SK-N-SH treated with all-trans-retinoic acid at 6 μM for 48 hours (cell line): Measurements from ENCODE around the gene ZMYND8.

Source experiments
- ARNTL ChIP-seq: fragments of 450-650 bp; formaldehyde crosslinking; IDR thresholded peaks from 2 replicates; pipeline ENCODE4 v1.5.0; 2020; ENCODE audit warnings: low read depth, mild to moderate bottlenecking, moderate library complexity, borderline replicate concordance
- CREB5 ChIP-seq: fragments of 250-450 bp; sonication (Bioruptor Pico); IDR thresholded peaks from 2 replicates; pipeline ENCODE4 v1.5.1; 2020; ENCODE audit warnings: low read depth, mild to moderate bottlenecking, moderate library complexity
- CSDC2 ChIP-seq: fragments of 250-450 bp; sonication (Bioruptor Pico); IDR thresholded peaks from 2 replicates; pipeline ENCODE4 v1.5.0; 2020; ENCODE audit warnings: mild to moderate bottlenecking, moderate library complexity
- OSR1 ChIP-seq: fragments of 250-450 bp; sonication (Bioruptor Pico); IDR thresholded peaks from 2 replicates; pipeline ENCODE4 v1.8.0; 2022; ENCODE audit warnings: moderate library complexity, mild to moderate bottlenecking, inconsistent platforms
- PATZ1 ChIP-seq: fragments of 250-450 bp; sonication (Bioruptor Pico); IDR thresholded peaks from 2 replicates; pipeline ENCODE4 v1.8.0; 2020; ENCODE audit warnings: mild to moderate bottlenecking, moderate library complexity, borderline replicate concordance
- RARB ChIP-seq: fragments of 250-450 bp; sonication (Bioruptor Pico); IDR thresholded peaks from 2 replicates; pipeline ENCODE4 v1.8.0; 2021; ENCODE audit warnings: mild to moderate bottlenecking, moderate library complexity
- SNAI2 ChIP-seq: fragments of 250-450 bp; sonication (Bioruptor Pico); IDR thresholded peaks from 2 replicates; pipeline ENCODE4 v1.5.0; 2020; ENCODE audit warnings: mild to moderate bottlenecking, moderate library complexity
- TSHZ2 ChIP-seq: fragments of 250-450 bp; sonication (Bioruptor Pico); IDR thresholded peaks from 2 replicates; pipeline ENCODE4 v1.5.0; 2020; ENCODE audit warnings: mild to moderate bottlenecking, moderate library complexity
- ZC3H10 ChIP-seq: fragments of 250-450 bp; sonication (Bioruptor Pico); IDR thresholded peaks from 2 replicates; pipeline ENCODE4 v1.5.1; 2021; ENCODE audit warnings: mild to moderate bottlenecking, moderate library complexity
- ZFP3 ChIP-seq: fragments of 250-450 bp; sonication (Bioruptor Pico); IDR thresholded peaks from 2 replicates; pipeline ENCODE4 v1.5.0; 2020; ENCODE audit warnings: mild to moderate bottlenecking, moderate library complexity
- ZFP30 ChIP-seq: fragments of 450-650 bp; formaldehyde crosslinking; IDR thresholded peaks from 2 replicates; pipeline ENCODE4 v1.5.0; 2022; ENCODE audit warnings: mild to moderate bottlenecking, moderate library complexity
- ZNF565 ChIP-seq: fragments of 450-650 bp; formaldehyde crosslinking; conservative IDR thresholded peaks from 2 replicates; pipeline ENCODE4 v1.5.0; 2020; ENCODE audit warnings: low read depth, mild to moderate bottlenecking, moderate library complexity
- ZNF70 ChIP-seq: fragments of 450-650 bp; formaldehyde crosslinking; IDR thresholded peaks from 2 replicates; pipeline ENCODE4 v1.5.0; 2020; ENCODE audit warnings: mild to moderate bottlenecking, moderate library complexity
- ZNF8 ChIP-seq: fragments of 450-650 bp; formaldehyde crosslinking; IDR thresholded peaks from 2 replicates; pipeline ENCODE4 v1.5.0; 2020; ENCODE audit warnings: mild to moderate bottlenecking, moderate library complexity

- TF ChIP-seq ZFP30 = no peak
- no peak for TF ChIP-seq PATZ1
- TF ChIP-seq ARNTL (CRISPR knock-in tag) = no peak
- TF ChIP-seq ZNF565 = no peak
- TF ChIP-seq ZFP3 (CRISPR knock-in tag) = no peak
- TF ChIP-seq ZC3H10 = no peak
- TF ChIP-seq TSHZ2 (CRISPR knock-in tag) = no peak
- TF ChIP-seq ZNF8 = no peak
- no peak for TF ChIP-seq SNAI2 (CRISPR knock-in tag)
- TF ChIP-seq CSDC2 (CRISPR knock-in tag) = no peak
- TF ChIP-seq RARB (CRISPR knock-in tag) = no peak
- TF ChIP-seq CREB5 = no peak
- TF ChIP-seq OSR1 (CRISPR knock-in tag) = no peak
- no peak for TF ChIP-seq ZNF70 (CRISPR knock-in tag)
Measured at GRCh38 chr20:47350691-47351545, 5.6 kb downstream of the ZMYND8 start.
